Eye (tissue), 1 donor: ENCODE data around the gene THRB.

Experiments
- DNase-seq: peaks from one replicate; pipeline ENCODE4 v3.0.0-alpha.2; 2015

The THRB gene

DNA sequence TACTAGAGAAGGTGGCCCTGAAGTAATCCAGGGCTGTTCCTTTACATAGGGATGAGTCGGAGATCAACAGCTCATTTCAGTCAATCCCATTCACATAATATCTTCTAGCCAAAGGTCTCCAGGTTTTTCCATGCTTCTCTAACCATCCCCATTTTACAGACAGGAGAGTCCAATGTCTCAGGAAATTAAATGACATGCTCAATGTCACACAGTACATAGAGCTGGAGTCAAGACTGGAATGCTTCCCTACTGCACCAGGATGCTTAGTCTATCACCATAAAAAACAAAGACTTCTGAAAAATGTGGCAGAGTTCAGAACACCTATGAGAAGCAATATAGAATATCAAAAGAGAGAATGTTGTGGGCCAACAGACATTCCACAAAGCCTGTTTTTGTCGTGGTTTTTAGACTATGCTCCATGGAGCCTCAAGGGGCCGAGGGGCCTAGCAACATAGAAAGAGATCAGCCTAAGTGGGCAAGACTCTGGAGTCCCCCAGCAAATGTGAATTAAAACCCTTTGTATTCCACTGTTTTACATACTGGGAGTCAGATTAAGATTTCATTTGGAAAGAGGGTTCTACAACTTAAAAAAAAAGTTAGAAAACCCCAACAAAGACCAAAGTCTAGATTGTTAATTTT is 122.0 kb downstream of the THRB start:
- no peak for DNase-seq

GRCh38 chr3:24370352-24371090 is 124.1 kb downstream of the THRB start:
- DNase-seq, result no peak

- DNase-seq, result no peak
Measured at GRCh38 chr3:24368605-24369004, 126.0 kb downstream of the THRB start.

DNA sequence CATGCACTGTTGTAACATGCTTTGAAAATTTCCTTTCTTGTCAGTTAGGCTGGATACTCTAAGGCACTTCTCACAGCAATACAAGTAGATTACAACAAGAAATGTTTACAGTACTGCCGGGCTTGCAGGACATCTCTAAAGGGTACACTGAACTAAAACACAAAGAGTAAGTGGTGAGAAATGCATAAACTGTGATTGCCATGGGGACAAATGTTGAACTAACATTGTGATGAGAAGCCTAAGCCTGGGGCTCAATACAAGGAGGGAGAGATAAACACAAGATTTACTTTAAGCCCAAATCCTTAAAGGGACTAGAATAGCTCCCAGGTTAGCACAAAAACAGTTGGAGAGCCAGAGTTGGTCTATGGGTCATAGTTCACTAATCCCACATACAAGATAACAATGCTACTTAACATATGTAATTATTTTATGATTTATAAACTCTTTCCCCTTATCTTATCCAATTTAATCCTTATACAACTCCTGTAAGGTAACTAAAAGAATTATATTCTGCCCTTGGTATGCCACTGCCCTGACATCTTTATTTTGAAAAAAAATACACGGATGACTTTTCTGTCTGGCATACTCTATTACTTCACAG is 126.9 kb downstream of the THRB start:
- DNase-seq, result no peak

DNA sequence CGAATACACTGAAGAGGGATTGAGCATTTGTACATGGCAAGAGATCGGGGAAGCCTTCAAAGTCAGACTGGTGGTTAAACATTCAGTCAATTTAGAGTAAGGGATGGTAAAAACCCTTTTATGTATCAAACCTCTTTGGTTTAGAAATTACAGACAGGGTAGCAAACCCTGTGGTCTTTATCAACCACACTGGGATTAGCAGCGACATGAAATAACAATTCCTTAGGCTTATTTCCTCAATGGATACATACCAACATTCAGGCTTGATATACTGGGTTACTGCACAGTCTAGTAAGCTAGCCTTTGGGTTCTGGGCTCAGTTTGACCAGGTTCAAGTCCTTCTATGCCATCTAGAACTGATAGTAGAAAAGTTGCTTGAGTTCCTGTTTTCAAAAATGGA is 127.4 kb downstream of the THRB start:
- no peak for DNase-seq

DNA sequence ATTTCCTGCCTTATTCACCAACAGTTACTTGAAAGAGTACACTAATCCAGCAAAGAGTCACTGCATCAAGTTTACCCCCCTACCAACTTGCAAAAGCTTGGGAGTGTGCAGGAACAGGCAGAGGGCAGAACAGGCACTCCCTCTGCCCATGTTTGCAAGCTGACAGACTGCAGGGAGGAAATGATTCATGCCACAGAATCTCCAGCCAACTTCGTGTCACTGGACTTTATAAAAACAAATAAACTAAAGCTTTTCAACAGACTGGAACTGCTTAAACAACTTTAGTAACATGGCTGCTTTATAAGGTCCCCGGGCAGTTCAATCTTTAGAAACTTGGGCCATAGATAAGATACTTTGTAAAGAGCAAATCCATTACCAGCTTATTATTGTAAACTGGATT is 129.5 kb downstream of the THRB start:
- DNase-seq, result peak; percentile 30

- no peak for DNase-seq
Measured at GRCh38 chr3:24364359-24364758, 130.3 kb downstream of the THRB start.

DNA sequence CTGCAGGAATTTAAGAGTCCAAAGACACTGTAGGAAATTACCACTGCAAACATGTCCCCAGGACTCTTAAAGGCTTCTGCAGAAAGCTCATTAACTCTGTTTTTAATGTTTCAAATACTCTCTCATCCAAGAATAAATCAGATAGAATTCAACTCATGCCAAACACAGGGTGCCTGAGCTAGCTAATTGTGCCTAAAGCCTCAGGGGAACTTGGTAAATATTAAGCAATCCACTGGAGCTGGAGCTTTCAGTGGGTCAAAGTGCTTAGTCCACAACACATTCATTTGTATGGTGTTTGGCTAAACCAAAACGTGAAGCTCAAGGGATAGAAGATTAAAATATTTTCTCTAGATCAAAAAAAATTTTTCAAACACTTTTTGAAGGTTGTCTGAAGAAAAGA is 131.4 kb downstream of the THRB start:
- DNase-seq, result no peak

DNA sequence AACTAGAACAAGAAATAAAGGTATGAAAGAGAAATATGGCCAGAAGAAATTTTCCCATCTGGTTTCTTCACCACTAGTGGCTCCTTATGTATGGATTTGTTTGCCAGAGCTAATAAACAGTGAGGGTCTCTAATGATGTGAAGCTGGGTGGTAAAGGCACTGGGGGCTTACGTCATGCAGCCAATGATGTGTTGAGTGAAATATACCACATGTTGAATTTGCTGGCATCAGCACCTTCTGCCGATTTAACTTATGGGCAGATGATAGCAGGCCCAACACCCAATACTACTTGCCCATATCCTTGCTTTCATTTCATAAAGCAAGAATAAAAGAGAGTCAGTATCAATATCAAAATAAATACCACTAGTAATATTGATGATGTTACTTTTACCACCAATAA is 133.0 kb downstream of the THRB start:
- DNase-seq, result no peak

DNA sequence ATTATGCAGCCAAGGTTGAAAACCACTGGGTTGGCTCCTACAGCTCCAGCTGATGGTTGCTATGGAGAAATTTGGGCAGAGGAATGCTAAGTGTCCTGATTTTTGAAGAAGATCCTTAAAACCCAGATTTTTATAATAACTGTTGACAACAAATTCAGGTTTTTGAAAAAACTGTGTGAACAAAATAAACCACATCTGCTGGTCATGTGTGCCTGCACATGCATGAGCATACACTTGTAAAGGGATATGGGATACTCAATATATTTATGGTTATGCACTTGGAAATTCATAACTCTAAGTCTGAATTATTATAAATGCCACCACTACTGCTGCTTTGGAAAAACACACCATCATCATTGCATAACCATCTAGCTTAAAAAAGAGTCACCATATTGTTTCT is 133.7 kb downstream of the THRB start:
- DNase-seq, result no peak

DNA sequence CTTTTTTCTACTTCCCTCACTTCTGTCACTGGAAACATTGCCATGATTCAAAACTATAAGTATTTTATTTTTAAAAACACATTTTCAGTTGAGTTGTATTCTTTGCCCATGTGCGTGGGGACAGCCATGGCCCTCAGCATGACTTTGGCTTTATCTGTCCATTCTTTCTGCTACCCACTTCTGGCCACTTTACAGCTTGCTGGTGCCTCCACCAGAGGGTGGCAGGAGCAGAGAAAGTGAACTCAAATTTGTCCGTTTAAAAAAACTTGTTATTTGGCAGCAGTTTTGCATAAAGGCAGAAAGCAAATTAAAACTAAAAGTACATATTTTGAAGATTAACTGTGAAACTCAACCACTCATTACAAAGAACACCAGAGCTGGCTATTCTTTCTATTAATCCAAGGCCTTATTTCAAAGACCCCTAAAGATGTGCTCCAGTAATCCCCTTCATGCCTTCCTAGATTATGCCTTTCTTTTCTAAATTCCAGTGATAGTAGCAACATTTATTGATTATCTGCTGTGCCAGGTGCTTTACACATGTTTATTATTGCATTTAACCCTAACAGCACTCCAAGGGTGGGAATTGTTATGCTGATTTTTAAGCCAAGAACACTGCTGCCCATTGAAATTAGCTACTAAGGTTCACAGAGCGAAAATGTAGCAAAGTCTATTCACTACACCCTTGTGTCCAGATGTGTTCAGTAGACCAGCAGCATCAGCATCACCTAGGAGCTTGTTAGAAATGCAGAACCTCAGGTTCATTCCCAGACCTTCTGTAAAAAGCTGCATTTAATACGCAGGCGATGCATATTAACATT is 134.8 kb downstream of the THRB start:
- no peak for DNase-seq

- no peak for DNase-seq
Measured at GRCh38 chr3:24359102-24359501, 135.5 kb downstream of the THRB start.

DNA sequence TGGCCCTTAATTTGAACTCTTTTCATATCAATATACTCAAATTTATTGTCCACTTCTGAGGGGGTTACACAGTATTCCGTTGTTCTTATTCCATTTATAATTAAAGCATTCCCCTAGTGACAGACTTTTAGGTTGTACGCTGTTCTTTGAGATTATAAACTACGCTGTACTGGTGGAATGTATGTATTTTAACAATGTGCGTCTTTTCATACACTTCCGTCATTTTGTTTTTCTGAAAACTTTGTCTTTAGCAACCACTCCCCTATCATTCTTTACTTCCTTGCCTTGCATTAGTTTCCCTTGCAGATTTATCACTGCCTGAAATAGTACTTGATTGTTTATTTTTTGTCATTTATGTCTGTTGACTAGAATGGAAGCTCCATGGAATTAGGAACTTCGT is 137.0 kb downstream of the THRB start:
- no peak for DNase-seq

GRCh38 chr3:24355806-24356205 is 138.8 kb downstream of the THRB start:
- DNase-seq, result no peak

DNA sequence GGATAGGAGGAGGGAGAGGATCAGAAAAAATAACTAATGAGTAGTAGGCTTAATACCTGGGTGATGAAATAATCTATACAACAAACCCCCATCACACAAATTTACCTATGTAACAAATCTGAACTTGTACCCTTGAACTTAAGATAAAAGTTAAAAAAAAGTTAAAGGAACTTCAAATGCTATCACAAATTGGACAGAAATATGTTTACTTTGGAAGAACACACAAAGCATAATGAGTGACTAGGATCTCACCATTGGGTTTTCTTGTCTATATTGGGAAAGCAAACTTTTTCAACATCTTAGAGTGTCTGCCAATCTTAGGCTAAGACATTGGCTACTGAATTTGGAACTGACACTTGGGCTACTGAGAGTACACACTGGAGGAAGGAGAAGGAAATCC is 140.4 kb downstream of the THRB start:
- DNase-seq, result no peak

DNA sequence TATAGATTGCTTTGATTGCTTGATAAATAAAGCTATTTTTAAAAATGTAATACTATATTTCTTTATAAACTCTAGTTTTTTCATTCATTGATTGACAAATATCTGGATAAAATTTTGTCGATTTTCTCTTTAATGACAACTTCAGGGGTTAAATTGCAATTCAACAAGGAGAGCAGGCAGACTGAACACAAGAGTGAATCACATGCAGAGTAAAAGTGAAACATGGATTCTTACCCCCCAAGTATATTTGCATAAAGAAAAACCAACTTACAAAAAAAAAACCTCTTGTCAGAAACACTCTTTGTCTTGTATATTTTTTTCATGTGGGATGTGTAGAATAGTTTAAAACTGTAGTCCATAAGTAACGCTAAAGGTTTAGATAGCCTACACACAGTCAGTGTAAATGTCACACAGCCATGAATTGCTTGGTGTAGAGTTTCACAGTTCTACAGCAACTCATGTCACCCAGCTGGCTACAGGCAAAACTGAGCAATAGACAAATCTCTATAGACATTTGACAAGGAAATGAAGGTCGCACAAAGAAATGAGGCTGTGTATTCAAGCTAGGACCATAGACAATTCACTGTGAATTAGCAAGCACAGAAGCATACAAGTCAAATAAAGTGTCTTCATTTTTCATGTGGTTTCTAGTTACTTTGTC is 141.6 kb downstream of the THRB start:
- peak; percentile 49 for DNase-seq

DNA sequence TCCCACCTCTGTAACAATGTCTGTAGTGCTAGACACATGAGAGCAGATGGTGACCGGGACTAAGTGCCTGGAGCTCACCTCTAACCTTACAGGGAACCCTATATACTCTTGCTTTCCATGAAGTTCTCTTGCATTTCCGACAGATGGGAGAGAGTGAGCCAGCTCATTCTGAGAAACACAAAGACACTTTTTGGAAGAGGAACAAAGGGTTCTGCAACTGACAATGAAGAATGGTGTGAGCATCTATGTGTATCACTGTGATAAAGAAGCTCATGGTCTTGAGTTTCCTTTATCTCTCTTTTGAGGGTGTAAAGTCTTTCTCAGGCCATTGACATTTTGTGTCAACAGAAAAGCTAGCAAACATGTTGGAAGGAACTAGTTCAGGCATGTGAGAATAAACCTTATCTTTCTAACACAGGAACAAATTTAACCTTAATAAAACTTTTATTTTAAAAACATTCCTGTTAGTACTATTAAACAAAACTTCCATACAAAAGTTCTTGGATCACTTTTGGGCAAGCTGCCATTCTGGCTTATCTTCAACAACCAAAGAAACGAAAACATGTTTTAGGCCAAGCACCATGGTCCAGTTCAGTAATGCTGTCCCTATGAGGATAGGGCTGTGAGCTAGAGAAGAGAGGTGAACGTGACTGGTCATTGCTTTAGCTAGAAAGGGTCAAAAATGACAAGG is 142.7 kb downstream of the THRB start:
- peak; percentile 76 for DNase-seq

DNA sequence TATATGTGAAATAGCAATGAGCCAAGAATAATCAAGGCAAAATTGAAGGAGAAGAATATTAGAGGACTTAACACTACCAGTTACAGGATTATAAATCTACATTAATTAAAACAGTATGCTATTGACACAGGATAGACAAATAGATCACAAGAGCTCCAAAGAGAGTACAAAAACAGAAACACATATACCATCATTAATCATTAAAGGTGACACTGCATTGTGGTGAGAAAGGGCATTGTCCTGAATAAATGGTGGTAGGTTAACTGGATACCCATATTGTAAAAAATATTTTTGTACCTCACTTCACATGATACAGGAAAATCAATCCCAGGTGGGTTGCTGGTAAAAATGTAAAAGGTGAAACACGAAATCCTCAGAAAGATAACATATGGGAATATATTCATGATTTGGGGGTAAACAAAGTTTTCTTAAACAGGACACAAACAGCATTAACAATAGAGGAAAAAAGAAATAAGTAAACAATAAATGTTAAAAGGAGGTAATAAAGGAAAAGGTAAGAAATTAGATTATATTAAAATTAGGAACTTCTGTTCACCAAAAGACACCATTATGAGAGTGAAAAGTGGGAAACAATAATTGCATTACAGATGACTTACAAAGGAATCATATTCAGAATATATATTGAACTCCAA is 145.2 kb downstream of the THRB start:
- DNase-seq, result no peak

DNA sequence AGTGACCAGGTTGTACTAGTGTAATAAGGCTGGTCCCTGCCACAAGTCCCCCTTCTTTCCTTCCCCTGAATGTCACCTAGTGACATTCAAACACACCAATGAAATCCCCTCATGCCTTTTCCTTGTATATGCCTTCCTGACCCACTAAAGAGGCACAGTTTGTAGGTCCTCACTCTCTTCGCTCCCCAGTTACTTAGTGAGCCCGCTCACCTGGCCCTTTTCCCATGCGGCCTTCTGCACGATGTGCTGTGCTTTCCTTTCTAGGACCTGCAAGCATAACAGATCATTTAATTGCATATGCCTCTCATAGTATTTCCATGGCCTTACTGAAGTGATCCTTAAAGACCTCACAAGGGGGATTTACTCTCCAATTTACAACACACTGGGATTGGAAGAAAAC is 146.3 kb downstream of the THRB start:
- no peak for DNase-seq

DNA sequence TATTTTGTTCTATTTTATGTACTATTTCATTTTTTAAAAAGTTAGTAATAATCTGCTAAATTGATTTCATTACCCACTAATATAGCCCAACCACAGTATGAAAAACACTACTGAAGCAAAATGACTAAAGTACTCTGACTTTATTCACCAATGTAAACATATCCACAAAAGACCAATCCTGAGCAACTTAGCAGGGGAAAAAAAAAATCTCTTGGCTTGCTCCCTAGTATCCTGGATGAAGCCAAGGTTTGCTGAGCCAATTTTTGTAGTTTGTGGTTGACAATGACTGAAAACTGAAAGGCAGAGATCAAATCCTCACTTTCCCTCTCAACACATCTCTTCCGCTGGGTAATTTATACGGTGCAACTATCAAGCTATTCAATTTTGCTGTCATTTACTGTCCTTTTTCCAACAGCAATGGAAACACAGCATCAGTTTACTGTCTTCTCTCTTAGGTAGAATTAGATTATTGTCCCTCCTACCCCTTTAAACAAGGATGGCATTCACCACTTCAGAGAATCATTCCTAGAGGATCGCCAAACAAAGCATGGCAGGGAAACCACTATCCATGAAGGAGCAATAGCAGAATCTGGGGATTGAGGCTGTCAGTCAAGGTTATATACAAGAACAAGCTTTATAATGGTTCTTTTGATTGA is 149.7 kb downstream of the THRB start:
- DNase-seq, result peak; percentile 44

DNA sequence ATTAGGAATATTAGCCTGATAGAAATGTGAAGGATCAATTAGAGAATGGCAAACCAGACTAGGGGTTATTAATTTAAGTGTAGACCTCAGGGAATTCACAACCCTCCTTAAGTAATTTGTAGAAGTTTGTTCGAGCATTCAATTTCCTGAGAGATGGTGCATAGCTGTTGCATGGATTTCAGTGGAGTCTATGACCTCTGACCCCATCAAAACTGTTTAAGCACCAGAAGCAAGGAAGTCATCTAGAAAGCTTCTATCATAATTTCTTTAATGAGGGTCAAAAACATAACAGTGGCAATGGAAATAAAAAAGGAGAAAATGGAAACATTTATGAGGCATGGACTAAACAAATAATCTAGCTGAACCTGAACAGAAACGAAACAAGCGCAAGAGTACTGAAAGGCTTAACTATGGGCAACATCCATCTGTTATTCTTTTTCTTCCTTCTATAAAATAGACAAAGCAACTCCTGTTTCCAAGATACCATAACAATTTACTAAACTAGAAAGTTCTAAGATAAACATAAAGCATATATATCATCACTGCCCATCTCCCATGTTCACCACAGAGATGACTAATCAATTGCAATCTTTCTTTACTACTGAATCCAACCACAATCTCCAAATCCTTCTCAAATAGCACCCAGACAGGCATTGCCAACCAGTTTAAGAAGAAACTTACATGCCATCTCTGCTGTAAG is 151.4 kb downstream of the THRB start:
- peak; percentile 44 for DNase-seq
